BLaER1 (cell line): ENCODE data around the gene GRSF1.

ENCODE experiments used
- H3K27ac ChIP-seq: shearing (Covaris generic); formaldehyde crosslinking; 2 replicates; pipeline ENCODE4 v1.8.1; 2022
- H3K27me3 ChIP-seq: shearing (Covaris generic); formaldehyde crosslinking; 2 replicates; pipeline ENCODE4 v1.8.1; 2022
- H3K36me3 ChIP-seq: shearing (Covaris generic); formaldehyde crosslinking; 2 replicates; pipeline ENCODE4 v1.8.1; 2022
- H3K4me1 ChIP-seq: shearing (Covaris generic); formaldehyde crosslinking; 2 replicates; pipeline ENCODE4 v1.8.1; 2022
- H3K4me2 ChIP-seq: shearing (Covaris generic); formaldehyde crosslinking; 2 replicates; pipeline ENCODE4 v1.8.1; 2022
- H3K4me3 ChIP-seq: shearing (Covaris generic); formaldehyde crosslinking; 2 replicates; pipeline ENCODE4 v1.8.1; 2022
- H3K9ac ChIP-seq: shearing (Covaris generic); formaldehyde crosslinking; 2 replicates; pipeline ENCODE4 v1.8.1; 2022
- H3K9me3 ChIP-seq: shearing (Covaris generic); formaldehyde crosslinking; 2 replicates; pipeline ENCODE4 v1.8.1; 2022
- H4K20me1 ChIP-seq: shearing (Covaris generic); formaldehyde crosslinking; 2 replicates; pipeline ENCODE4 v1.8.1; 2022
- Cebpa-rat ChIP-seq: shearing (Covaris generic); IDR thresholded peaks from 2 replicates; pipeline ENCODE4 v1.8.1; 2022

The GRSF1 gene, protein sequence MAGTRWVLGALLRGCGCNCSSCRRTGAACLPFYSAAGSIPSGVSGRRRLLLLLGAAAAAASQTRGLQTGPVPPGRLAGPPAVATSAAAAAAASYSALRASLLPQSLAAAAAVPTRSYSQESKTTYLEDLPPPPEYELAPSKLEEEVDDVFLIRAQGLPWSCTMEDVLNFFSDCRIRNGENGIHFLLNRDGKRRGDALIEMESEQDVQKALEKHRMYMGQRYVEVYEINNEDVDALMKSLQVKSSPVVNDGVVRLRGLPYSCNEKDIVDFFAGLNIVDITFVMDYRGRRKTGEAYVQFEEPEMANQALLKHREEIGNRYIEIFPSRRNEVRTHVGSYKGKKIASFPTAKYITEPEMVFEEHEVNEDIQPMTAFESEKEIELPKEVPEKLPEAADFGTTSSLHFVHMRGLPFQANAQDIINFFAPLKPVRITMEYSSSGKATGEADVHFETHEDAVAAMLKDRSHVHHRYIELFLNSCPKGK

DNA sequence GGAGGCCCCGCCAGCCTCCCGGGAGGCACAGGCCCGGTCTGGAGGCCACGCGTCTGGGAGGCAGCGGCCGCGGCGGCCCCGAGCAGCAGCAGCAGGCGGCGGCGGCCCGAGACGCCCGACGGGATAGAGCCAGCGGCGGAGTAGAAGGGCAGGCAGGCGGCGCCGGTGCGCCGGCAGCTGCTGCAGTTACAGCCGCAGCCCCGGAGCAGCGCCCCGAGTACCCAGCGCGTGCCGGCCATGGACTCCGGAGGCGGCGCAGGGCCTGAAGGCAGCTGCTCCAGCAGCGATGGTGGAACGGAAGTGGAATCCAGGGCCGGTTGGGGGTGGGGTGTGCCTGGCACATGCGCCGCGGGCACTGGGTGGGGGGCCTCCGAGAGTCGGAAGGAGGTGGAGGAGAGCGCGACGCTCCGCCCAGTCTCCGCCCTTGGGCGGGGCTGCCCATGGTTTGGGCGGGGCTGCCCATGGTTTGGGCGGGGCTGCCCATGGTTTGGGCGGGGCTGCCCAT is at the start of gene GRSF1:
Gene GRSF1, minus strand, starts transcription at position 302 of the 505 bp plus-strand sequence. Its CDS starts 63 bp downstream, at position 239.
- no peak for TF ChIP-seq Cebpa-rat
- peak within 1 kb of the TSS; percentile 98 for H3K9ac ChIP-seq
- H3K4me1 ChIP-seq: peaks cover 43% of the 10 kb centered on the region
- H3K27me3 ChIP-seq: no peaks in the 10 kb centered on the region
- peak within 1 kb of the TSS; percentile 97 for H3K4me2 ChIP-seq
- no peaks in the 10 kb centered on the region for H3K9me3 ChIP-seq
- H3K36me3 ChIP-seq: peaks cover 23% of the 10 kb centered on the region
- H3K27ac ChIP-seq: peak within 1 kb of the TSS; percentile 98
- H3K4me3 ChIP-seq: peak within 1 kb of the TSS; percentile 92
- H4K20me1 ChIP-seq: peaks cover 46% of the 10 kb centered on the region

DNA sequence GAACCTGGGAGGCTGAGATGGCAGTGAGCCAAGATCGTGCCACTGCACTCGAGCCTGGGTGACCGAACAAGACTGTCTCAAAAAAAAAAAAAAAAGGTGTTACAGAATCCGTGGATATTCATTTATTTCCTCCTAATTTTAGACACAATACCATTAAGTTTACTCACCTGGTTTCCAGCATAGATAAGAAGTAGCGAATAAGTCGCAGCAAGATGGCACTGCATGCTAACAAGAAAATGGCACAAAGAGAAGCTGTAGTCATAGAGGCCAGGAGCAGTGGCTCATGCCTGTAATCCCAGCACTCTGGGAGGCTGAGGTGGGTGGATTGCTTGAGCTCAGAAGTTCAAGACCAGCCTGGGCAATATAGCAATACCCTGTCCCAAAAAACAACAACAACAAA is 45.5 kb upstream of the GRSF1 start:
- Histone ChIP-seq H3K9ac (no peak overlapping the region), H3K4me2 (no peak overlapping the region), H3K4me1 (no peaks in the 10 kb centered on the region), H3K9me3 (no peaks in the 10 kb centered on the region), H3K36me3 (no peaks in the 10 kb centered on the region), H3K27ac (no peak overlapping the region), H3K27me3 (no peaks in the 10 kb centered on the region), H4K20me1 (no peaks in the 10 kb centered on the region), H3K4me3 (no peak overlapping the region)
- TF ChIP-seq Cebpa-rat: no peak

DNA sequence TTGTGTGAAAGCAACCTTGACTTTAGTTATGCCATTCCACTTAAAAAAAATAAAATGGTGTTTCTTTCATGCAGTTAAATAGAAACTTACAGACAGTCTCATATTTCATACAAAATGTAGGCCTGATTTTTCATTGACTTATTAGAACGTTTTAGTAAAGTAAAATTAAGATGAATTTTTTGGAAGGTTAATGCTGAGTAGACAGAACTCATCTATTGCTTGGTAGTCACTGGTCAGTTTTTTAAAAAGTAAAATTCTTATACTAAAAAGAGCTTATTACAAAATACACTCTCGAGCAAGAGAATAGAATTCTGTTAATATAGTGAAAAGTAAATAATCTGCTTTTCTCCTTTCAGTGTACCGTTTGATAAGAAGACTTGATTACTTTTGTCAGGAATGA is 41.0 kb upstream of the GRSF1 start:
- no peak overlapping the region for H3K9ac ChIP-seq
- H3K9me3 ChIP-seq: no peaks in the 10 kb centered on the region
- H3K27me3 ChIP-seq: no peaks in the 10 kb centered on the region
- TF ChIP-seq Cebpa-rat: no peak
- no peak overlapping the region for H3K4me3 ChIP-seq
- no peak overlapping the region for H3K27ac ChIP-seq
- H3K36me3 ChIP-seq: no peaks in the 10 kb centered on the region
- no peaks in the 10 kb centered on the region for H4K20me1 ChIP-seq
- no peak overlapping the region for H3K4me2 ChIP-seq
- H3K4me1 ChIP-seq: no peaks in the 10 kb centered on the region

DNA sequence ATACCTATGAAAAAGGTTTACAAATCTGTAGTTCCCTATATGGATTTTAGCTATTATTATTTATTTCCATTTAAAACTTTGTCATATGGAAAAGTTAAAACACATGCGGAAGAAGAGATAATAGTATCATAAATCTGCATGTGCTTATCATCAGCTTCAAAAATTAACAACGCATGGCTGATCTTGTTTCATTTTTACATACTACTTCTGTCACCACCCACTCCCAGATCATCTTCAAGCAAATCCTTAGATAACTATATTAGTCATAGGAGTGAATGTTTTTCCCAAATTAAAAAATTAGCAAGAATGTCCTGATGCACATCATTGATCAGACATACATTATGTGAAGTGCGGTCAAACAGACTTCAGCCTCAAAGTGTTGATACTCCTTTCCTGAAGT is 37.9 kb upstream of the GRSF1 start:
- Histone ChIP-seq H3K4me1 (peaks cover 9% of the 10 kb centered on the region), H3K36me3 (no peaks in the 10 kb centered on the region), H4K20me1 (no peaks in the 10 kb centered on the region), H3K9ac (no peak overlapping the region), H3K4me2 (no peak overlapping the region), H3K4me3 (no peak overlapping the region), H3K27me3 (no peaks in the 10 kb centered on the region), H3K9me3 (no peaks in the 10 kb centered on the region), H3K27ac (no peak overlapping the region)
- no peak for TF ChIP-seq Cebpa-rat

DNA sequence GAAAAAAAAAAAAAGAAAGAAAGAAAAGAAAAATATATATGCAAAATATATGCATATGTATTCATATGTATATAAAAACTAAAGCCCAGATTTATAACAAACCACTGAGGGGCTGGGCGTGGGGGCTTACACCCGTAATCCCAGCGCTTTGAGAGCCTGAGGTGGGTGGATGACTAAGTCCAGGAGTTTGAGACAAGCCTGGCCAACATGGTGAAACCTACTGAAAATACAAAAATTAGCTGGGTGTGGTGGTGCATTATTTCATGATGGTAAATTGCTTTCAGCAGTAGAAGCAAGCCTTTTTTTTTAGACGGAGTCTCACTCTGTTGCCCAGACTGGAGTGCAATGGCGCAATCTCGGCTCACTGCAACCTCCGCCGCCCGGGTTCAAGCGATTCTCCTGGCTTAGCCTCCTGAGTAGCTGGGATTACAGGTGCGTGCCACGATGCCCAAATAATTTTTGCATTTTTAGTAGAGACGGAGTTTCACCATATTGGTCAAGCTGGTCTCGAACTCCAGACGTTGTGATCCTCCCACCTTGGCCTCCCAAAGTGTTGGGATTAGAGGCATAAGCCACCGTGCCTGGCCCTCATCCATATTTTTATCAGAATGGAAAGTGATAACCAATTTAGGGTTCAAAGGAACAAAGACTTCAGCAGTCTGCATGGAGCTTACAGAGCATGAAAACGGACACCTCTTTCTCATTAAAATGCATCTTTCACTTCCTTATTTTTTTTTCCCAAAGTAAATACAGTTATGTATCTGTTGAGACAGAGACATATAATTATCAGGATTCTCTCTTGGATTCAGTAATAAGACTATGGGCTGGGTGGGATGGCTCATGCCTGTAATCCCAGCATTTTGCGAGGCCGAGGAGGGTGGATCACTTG is 34.8 kb upstream of the GRSF1 start:
- TF ChIP-seq Cebpa-rat: no peak
- Histone ChIP-seq H3K27ac (no peak overlapping the region), H3K9me3 (no peaks in the 10 kb centered on the region), H3K4me3 (no peak overlapping the region), H3K9ac (no peak overlapping the region), H3K27me3 (no peaks in the 10 kb centered on the region), H4K20me1 (no peaks in the 10 kb centered on the region), H3K4me2 (peak overlapping the region; percentile 6; the same call in 1 of the 2 replicates), H3K4me1 (peaks cover 9% of the 10 kb centered on the region), H3K36me3 (no peaks in the 10 kb centered on the region)

DNA sequence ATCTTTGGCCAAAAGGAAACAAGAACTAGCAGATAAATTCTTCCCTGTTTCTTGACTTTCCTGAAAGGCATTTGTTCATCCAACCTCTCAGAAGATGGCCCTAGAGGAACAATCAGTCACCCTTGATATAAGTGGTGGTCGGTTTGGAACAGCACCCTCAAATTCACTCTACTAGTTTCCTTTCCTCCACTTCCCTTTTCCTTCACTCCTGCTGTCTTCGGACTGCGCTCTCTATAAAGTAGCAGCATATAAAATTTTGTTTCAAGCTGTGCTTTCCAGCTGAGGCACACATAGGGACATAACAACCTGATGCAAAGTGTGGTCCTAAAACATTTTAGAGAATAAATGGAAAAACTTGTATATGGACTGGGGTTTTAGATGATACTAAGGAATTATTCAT is 33.5 kb upstream of the GRSF1 start:
- TF ChIP-seq Cebpa-rat: no peak
- no peaks in the 10 kb centered on the region for H3K36me3 ChIP-seq
- no peak overlapping the region for H3K4me3 ChIP-seq
- H3K4me2 ChIP-seq: no peak overlapping the region
- H3K9me3 ChIP-seq: no peaks in the 10 kb centered on the region
- H3K4me1 ChIP-seq: peaks cover 9% of the 10 kb centered on the region
- H3K9ac ChIP-seq: no peak overlapping the region
- H3K27me3 ChIP-seq: no peaks in the 10 kb centered on the region
- no peak overlapping the region for H3K27ac ChIP-seq
- H4K20me1 ChIP-seq: no peaks in the 10 kb centered on the region

DNA sequence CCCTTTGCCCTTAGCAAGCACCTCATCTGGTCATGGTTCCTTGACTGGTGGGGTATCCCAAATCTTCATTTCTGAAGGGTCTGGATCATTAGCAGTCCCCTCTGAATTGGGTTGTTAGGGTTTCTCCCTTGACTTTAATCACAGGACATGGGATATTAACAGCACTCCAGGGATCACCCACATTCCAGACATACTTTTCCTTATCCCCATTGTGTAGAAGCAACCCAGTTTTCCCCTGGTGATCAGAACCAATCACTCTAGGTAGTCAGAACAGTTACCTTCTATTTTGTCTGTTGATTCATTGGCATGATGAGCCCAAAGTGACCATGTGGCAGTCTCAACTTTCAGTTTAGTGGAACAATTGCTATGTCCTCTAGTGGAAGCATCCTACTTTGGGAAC is 29.1 kb upstream of the GRSF1 start:
- no peaks in the 10 kb centered on the region for H4K20me1 ChIP-seq
- no peak for TF ChIP-seq Cebpa-rat
- H3K4me1 ChIP-seq: no peaks in the 10 kb centered on the region
- no peak overlapping the region for H3K27ac ChIP-seq
- H3K36me3 ChIP-seq: no peaks in the 10 kb centered on the region
- no peaks in the 10 kb centered on the region for H3K9me3 ChIP-seq
- no peak overlapping the region for H3K4me3 ChIP-seq
- no peaks in the 10 kb centered on the region for H3K27me3 ChIP-seq
- H3K9ac ChIP-seq: no peak overlapping the region
- no peak overlapping the region for H3K4me2 ChIP-seq

DNA sequence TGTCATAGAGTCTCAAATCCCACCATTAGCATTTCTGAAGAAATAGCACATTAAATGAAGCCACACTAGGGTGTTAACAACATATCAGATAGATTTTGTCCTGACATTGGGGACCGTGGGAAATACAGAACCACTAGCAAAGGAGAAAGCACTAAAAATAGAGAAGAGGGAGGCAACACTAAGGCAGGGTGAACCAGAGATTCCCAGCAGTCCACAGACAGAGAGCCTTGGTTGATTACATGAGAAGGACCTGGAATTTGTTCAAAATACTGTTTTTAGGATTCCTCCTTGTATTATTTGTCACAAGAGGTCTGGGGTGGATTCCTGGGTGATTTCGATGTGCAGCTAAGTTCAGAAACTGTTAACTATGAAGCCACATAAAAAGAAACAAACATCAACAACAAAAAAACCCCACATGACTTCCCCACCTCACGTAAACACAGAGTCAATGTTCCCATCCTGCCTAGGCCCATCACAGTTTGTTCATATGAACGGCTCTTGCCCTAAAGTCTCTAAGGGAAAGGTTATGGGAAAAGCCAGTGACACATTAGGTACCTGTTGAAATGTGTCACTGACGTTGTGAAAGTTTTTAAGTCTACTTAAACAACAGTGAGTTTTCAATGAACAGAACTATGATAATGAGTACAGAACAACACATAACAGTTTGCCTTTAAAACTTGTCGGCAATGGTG is 23.6 kb upstream of the GRSF1 start:
- no peak overlapping the region for H3K27ac ChIP-seq
- no peak overlapping the region for H3K4me3 ChIP-seq

DNA sequence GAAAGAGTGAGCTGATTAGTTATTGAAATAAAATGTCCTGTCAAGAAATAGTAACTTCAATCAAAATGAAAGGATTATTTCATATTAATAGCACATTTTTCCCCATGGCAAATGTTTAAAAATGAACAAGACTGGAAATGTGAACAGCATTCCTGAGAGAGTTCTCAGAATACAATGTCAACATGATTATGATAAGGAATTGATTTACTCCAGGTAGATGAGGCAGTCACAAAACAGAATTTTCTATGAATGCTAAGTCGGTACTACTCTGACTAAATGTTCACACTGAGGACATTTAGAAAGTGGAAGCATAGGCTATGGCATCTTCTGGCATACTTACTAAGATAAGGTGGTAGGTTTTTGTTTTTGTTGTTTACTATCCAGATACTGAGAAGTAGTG is 19.4 kb upstream of the GRSF1 start:
- TF ChIP-seq Cebpa-rat: no peak
- H3K4me2 ChIP-seq: no peak overlapping the region

More for the DNA sequence above, 23.6 kb upstream of the GRSF1 start:
- Histone ChIP-seq H3K9ac (no peak overlapping the region), H3K4me2 (no peak overlapping the region), H4K20me1 (no peaks in the 10 kb centered on the region), H3K4me1 (no peaks in the 10 kb centered on the region), H3K9me3 (no peaks in the 10 kb centered on the region), H3K36me3 (no peaks in the 10 kb centered on the region), H3K27me3 (no peaks in the 10 kb centered on the region)
- TF ChIP-seq Cebpa-rat: no peak

More for the DNA sequence above, 19.4 kb upstream of the GRSF1 start:
- Histone ChIP-seq H3K9me3 (peaks cover 3% of the 10 kb centered on the region; the same call in 1 of the 2 replicates), H3K9ac (no peak overlapping the region), H3K4me3 (no peak overlapping the region), H3K27ac (no peak overlapping the region), H3K36me3 (no peaks in the 10 kb centered on the region), H3K4me1 (no peaks in the 10 kb centered on the region), H4K20me1 (no peaks in the 10 kb centered on the region), H3K27me3 (no peaks in the 10 kb centered on the region)
